RWPE1 (cell line): ENCODE data around the gene OLFM2.

ENCODE experiments used
- CTCF ChIA-PET: fragments of 350-600 bp; sonication (Branson Sonifier 250); formaldehyde crosslinking; extraction: SDS; loops from one replicate; lab custom pipeline; 2021; lab: Yijun Ruan, JAX
- POLR2A ChIA-PET: fragments of 400-600 bp; formaldehyde crosslinking; extraction: SDS; loops from one replicate; lab custom pipeline; 2020; ENCODE audit warnings: antibody characterized with exemption; ENCODE audit not compliant: low non-redundant PET; lab: Yijun Ruan, JAX
- DNase-seq: peaks from one replicate; pipeline ENCODE4 v3.0.0; 2012; ENCODE audit warnings: low spot score
- H3K27ac ChIP-seq: fragments of 450-650 bp; 2 replicates; pipeline ENCODE4 v1.5.1; 2017
- CTCF ChIP-seq: fragments of 450-650 bp; conservative IDR thresholded peaks from 2 replicates; pipeline ENCODE4 v1.5.1; 2017; ENCODE audit warnings: low read depth, mild to moderate bottlenecking

The OLFM2 gene

GRCh38 chr19:9901020-9901419 lies 35.3 kb downstream of the OLFM2 start:
- POLR2A ChIA-PET, result no interaction called here
- no peak overlapping the region for H3K27ac ChIP-seq
- TF ChIP-seq CTCF, result no peak
- CTCF ChIA-PET, result no interaction called here
- no peak for DNase-seq

DNA sequence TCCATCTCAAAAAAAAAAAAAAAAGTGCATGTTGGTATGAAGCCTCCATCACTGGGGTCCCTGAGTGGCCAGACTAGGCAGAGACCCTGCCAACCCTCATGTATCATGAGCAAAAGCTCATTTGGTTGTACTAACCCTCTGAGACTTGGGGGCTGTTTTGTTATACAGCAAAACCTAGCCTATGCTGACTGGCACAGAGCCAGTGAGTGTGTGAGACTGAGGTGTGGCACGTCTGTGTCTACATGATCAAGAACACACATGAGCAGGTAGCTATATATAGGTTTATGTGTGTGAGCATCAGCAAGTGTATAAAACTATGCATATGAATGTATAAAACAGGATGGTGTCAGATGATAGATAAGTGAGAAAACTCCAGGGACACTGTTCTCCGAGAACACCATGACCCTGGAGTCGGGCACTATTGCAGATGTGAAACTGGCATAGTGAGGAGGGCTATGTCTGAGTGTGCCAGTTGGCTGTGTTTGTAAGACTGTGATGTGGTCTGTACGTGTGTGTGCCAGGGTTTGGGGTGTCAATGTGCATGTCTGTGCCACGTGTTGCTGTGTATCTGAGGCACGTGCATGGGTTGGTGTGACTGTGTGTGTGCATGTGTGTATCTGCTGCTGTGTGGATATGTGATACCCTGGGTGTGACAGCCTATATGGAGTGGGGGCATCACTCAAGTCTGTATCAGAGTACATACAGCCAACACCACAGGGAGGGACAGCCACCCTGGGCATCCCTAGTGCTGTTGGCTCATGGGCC lies 44.5 kb downstream of the OLFM2 start:
- ChIA-PET CTCF (no interaction called here), POLR2A (no interaction called here)
- DNase-seq, result no peak
- no peak for TF ChIP-seq CTCF
- H3K27ac ChIP-seq, result no peak overlapping the region

DNA sequence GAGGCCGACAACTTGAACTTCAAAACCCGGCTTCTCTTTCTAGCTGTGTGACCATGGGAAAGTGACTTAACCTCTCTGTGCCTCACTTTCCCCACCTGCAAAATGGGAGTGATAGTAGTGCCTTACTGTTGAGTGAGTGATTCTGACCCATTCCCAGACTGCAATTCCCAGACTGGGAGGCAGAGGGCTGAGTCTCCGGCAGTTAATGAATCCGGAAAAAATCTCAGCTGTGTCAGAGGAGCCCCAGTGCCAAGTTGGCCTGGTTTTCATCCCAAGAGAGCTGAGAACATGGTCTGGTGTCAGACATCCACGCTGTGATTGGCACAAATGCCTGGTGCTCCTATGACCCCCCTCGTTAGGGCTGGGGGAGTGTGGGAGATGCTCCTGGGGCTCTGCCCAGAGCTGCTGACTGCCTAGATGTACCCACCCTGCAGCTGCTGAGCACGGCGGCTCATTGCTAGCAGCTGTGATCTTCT lies 51.2 kb downstream of the OLFM2 start:
- CTCF ChIA-PET, result interaction anchor here (0.6 to 1.1 kb wide), 3 partner anchors 48 to 1152 kb away, joined by 3 to 4 read pairs (median 3); no protein-coding TSS in a partner anchor
- POLR2A ChIA-PET, result no interaction called here
- no peak for TF ChIP-seq CTCF
- H3K27ac ChIP-seq, result no peak overlapping the region
- DNase-seq, result no peak

GRCh38 chr19:9883764-9884163 lies 52.6 kb downstream of the OLFM2 start:
- TF ChIP-seq CTCF, result no peak
- no peak for DNase-seq
- CTCF ChIA-PET, result interaction anchor here (1.0 kb wide), 1 partner anchor 13 kb away, joined by 4 read pairs; no protein-coding TSS in a partner anchor
- peak overlapping the region; percentile 56 for H3K27ac ChIP-seq
- POLR2A ChIA-PET, result interaction anchor here (0.5 kb wide), 1 partner anchor 20 kb away, joined by 5 read pairs; no protein-coding TSS in a partner anchor

GRCh38 chr19:9883231-9883758 lies 53.0 kb downstream of the OLFM2 start:
- ChIA-PET POLR2A (interaction anchor here (0.5 kb wide), 1 partner anchor 20 kb away, joined by 5 read pairs; no protein-coding TSS in a partner anchor), CTCF (interaction anchor here (1.0 kb wide), 1 partner anchor 13 kb away, joined by 4 read pairs; no protein-coding TSS in a partner anchor)
- DNase-seq, result peak; percentile 68
- TF ChIP-seq CTCF, result no peak
- H3K27ac ChIP-seq, result peak overlapping the region; percentile 56

DNA sequence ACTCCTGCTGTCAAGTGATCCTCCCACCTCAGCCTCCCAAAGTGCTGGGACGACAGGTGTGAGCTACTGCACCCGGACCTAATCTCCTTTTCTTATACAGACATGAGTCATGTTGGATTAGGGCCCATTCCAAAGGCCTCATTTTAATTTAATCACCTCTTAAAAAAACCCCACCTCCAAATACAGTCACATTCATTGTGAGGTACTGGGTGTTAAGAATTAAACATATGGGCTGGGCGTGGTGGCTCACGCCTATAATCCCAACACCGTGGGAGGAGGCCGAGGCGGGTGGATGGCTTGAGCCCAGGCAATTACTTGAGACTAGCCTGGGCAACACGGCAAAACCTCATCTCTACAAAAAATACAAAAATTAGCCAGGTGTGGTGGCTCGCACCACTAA lies 54.6 kb downstream of the OLFM2 start:
- POLR2A ChIA-PET, result interaction anchor here (0.6 kb wide), 1 partner anchor 36 kb away, joined by 3 read pairs; no protein-coding TSS in a partner anchor
- DNase-seq, result peak; percentile 38
- TF ChIP-seq CTCF, result no peak
- CTCF ChIA-PET, result interaction anchor here (0.7 kb wide), 1 partner anchor 49 kb away, joined by 3 read pairs; no protein-coding TSS in a partner anchor
- peak overlapping the region; percentile 37; the same call in 1 of the 2 replicates for H3K27ac ChIP-seq
